ENCODE measurements around the gene CFAP53. TPM values are rescaled to one million over a fixed set of nuclear protein-coding genes. Genes with fewer than 3 reads are reported as not detected.

Gene CFAP53
- total RNA-seq, 1 donor from 2014 or later, result 0.63 TPM

GRCh38 chr18:50284255-50284885 lies 18.1 kb upstream of the CFAP53 start:
- Mint-ChIP-seq H3K36me3 (ENCODE audit: low read depth) (peaks cover 63% of the 10 kb centered on the region), H3K4me1 (peaks cover 47% of the 10 kb centered on the region), H3K27me3 (no peaks in the 10 kb centered on the region), H3K9me3 (no peaks in the 10 kb centered on the region), H3K27ac (peak overlapping the region; percentile 60), H3K4me3 (peak overlapping the region; percentile 15)
- DNase-seq, result peak; percentile 62
- intact Hi-C loops (cut with micrococcal nuclease), result loop anchor here (10.0 kb wide), 1 partner anchor 750 kb away; the partner anchor contains the start of gene SMAD4

- DNase-seq, result peak; percentile 70
These were observed 17.3 kb upstream of the CFAP53 start for GRCh38 chr18:50283469-50284209.

GRCh38 chr18:50282521-50283335 lies 16.4 kb upstream of the CFAP53 start:
- H3K4me1 Mint-ChIP-seq, result peaks cover 53% of the 10 kb centered on the region
- H3K4me3 Mint-ChIP-seq, result peak overlapping the region; percentile 90
- peaks cover 73% of the 10 kb centered on the region for H3K36me3 Mint-ChIP-seq (ENCODE audit: low read depth)
- DNase-seq, result peak; percentile 66
- H3K9me3 Mint-ChIP-seq, result no peaks in the 10 kb centered on the region
- H3K27ac Mint-ChIP-seq, result peak overlapping the region; percentile 52
- intact Hi-C loops (cut with micrococcal nuclease), result loop anchor here (10.0 kb wide), 1 partner anchor 752 kb away; the partner anchor contains the start of gene SMAD4
- H3K27me3 Mint-ChIP-seq, result no peaks in the 10 kb centered on the region

More at GRCh38 chr18:50283469-50284209, 17.3 kb upstream of the CFAP53 start:
- Mint-ChIP-seq H3K4me1 (peaks cover 53% of the 10 kb centered on the region), H3K4me3 (peak overlapping the region; percentile 90), H3K27ac (peak overlapping the region; percentile 16), H3K27me3 (no peaks in the 10 kb centered on the region), H3K36me3 (ENCODE audit: low read depth) (peaks cover 70% of the 10 kb centered on the region), H3K9me3 (no peaks in the 10 kb centered on the region)
- intact Hi-C loops (cut with micrococcal nuclease), result loop anchor here (10.0 kb wide), 1 partner anchor 751 kb away; the partner anchor contains the start of gene SMAD4

GRCh38 chr18:50281972-50282520 lies 15.8 kb upstream of the CFAP53 start:
- Mint-ChIP-seq H3K4me1 (peaks cover 53% of the 10 kb centered on the region), H3K4me3 (peak overlapping the region; percentile 90), H3K36me3 (ENCODE audit: low read depth) (peaks cover 71% of the 10 kb centered on the region), H3K27me3 (no peaks in the 10 kb centered on the region), H3K27ac (peak overlapping the region; percentile 98), H3K9me3 (no peaks in the 10 kb centered on the region)
- intact Hi-C loops (cut with micrococcal nuclease), result loop anchor here (1.0 to 10.0 kb wide), 6 partner anchors 16 to 790 kb away; partner anchors contain the start of genes CFAP53, RPL17 and SMAD4
- DNase-seq, result peak; percentile 71

- Mint-ChIP-seq H3K27me3 (no peaks in the 10 kb centered on the region), H3K36me3 (ENCODE audit: low read depth) (peaks cover 71% of the 10 kb centered on the region), H3K27ac (peak within 1 kb of the TSS; percentile 98), H3K9me3 (no peaks in the 10 kb centered on the region), H3K4me3 (peak within 1 kb of the TSS; percentile 90), H3K4me1 (peaks cover 49% of the 10 kb centered on the region)
- intact Hi-C loops (cut with micrococcal nuclease), result loop anchor here (1.0 to 10.0 kb wide), 6 partner anchors 15 to 789 kb away; partner anchors contain the start of genes CFAP53, RPL17 and SMAD4
- peak; percentile 91 for DNase-seq
These were observed 15.1 kb upstream of the CFAP53 start, which contains the start of gene MBD1 for GRCh38 chr18:50281295-50281971. TSS of gene MBD1 (minus strand) at chr18:50281523. CDS start at chr18:50279992, 1,531 bp downstream.

GRCh38 chr18:50280707-50281294 lies 14.5 kb upstream of the CFAP53 start:
- H3K9me3 Mint-ChIP-seq, result no peaks in the 10 kb centered on the region
- intact Hi-C loops (cut with micrococcal nuclease), result loop anchor here (1.0 to 10.0 kb wide), 6 partner anchors 14 to 788 kb away; partner anchors contain the start of genes CFAP53, RPL17 and SMAD4
- no peaks in the 10 kb centered on the region for H3K27me3 Mint-ChIP-seq
- H3K36me3 Mint-ChIP-seq (ENCODE audit: low read depth), result peaks cover 71% of the 10 kb centered on the region
- peaks cover 49% of the 10 kb centered on the region for H3K4me1 Mint-ChIP-seq
- DNase-seq, result no peak
- peak overlapping the region; percentile 90 for H3K4me3 Mint-ChIP-seq
- peak overlapping the region; percentile 98 for H3K27ac Mint-ChIP-seq

GRCh38 chr18:50279752-50280151 lies 13.5 kb upstream of the CFAP53 start:
- Mint-ChIP-seq H3K4me1 (peaks cover 47% of the 10 kb centered on the region), H3K9me3 (no peaks in the 10 kb centered on the region), H3K4me3 (peak overlapping the region; percentile 90), H3K27ac (no peak overlapping the region), H3K36me3 (ENCODE audit: low read depth) (peaks cover 75% of the 10 kb centered on the region), H3K27me3 (no peaks in the 10 kb centered on the region)
- DNase-seq, result no peak
- intact Hi-C loops (cut with micrococcal nuclease), result loop anchor here (10.0 kb wide), 1 partner anchor 755 kb away; the partner anchor contains the start of gene SMAD4

- Mint-ChIP-seq H3K4me3 (no peak overlapping the region), H3K27me3 (no peaks in the 10 kb centered on the region), H3K36me3 (ENCODE audit: low read depth) (peaks cover 74% of the 10 kb centered on the region), H3K9me3 (no peaks in the 10 kb centered on the region), H3K27ac (no peak overlapping the region), H3K4me1 (peaks cover 35% of the 10 kb centered on the region)
- DNase-seq, result peak; percentile 47
- intact Hi-C loops (cut with micrococcal nuclease), result no loop called here
These were observed 11.6 kb upstream of the CFAP53 start for GRCh38 chr18:50277942-50278341.

GRCh38 chr18:50276452-50276851 lies 10.2 kb upstream of the CFAP53 start:
- H3K27me3 Mint-ChIP-seq, result no peaks in the 10 kb centered on the region
- H3K4me1 Mint-ChIP-seq, result peaks cover 27% of the 10 kb centered on the region
- H3K36me3 Mint-ChIP-seq (ENCODE audit: low read depth), result peaks cover 72% of the 10 kb centered on the region
- intact Hi-C loops (cut with micrococcal nuclease), result no loop called here
- peak; percentile 50 for DNase-seq
- H3K4me3 Mint-ChIP-seq, result no peak overlapping the region
- H3K27ac Mint-ChIP-seq, result no peak overlapping the region
- no peaks in the 10 kb centered on the region for H3K9me3 Mint-ChIP-seq

GRCh38 chr18:50275503-50276036 lies 9.3 kb upstream of the CFAP53 start:
- Mint-ChIP-seq H3K27me3 (no peaks in the 10 kb centered on the region), H3K9me3 (no peaks in the 10 kb centered on the region), H3K4me3 (no peak overlapping the region), H3K36me3 (ENCODE audit: low read depth) (peaks cover 68% of the 10 kb centered on the region), H3K27ac (no peak overlapping the region), H3K4me1 (peaks cover 21% of the 10 kb centered on the region)
- DNase-seq, result peak; percentile 45
- intact Hi-C loops (cut with micrococcal nuclease), result no loop called here

- Mint-ChIP-seq H3K4me1 (peaks cover 15% of the 10 kb centered on the region), H3K4me3 (no peak overlapping the region), H3K9me3 (no peaks in the 10 kb centered on the region), H3K27me3 (no peaks in the 10 kb centered on the region), H3K27ac (no peak overlapping the region), H3K36me3 (ENCODE audit: low read depth) (peaks cover 69% of the 10 kb centered on the region)
- intact Hi-C loops (cut with micrococcal nuclease), result no loop called here
- peak; percentile 47 for DNase-seq
These were observed 8.6 kb upstream of the CFAP53 start for GRCh38 chr18:50274941-50275340.

- H3K27me3 Mint-ChIP-seq, result no peaks in the 10 kb centered on the region
- H3K27ac Mint-ChIP-seq, result peak overlapping the region; percentile 47
- no peaks in the 10 kb centered on the region for H3K9me3 Mint-ChIP-seq
- H3K36me3 Mint-ChIP-seq (ENCODE audit: low read depth), result peaks cover 72% of the 10 kb centered on the region
- intact Hi-C loops (cut with micrococcal nuclease), result no loop called here
- DNase-seq, result peak; percentile 54
- peaks cover 13% of the 10 kb centered on the region for H3K4me1 Mint-ChIP-seq
- H3K4me3 Mint-ChIP-seq, result no peak overlapping the region
These were observed 7.7 kb upstream of the CFAP53 start for GRCh38 chr18:50274044-50274442.

Data from activated CD4-positive, alpha-beta T cell treated with anti-CD3 and anti-CD28 coated beads, Interleukin-2, amount 10 ng/mL, durations not matched to agents 24 days and 14 days (primary cell).